AG09319 (cell line): ENCODE data around the gene DNAI2.

Source experiments
- DNase-seq: peaks from one replicate; pipeline ENCODE4 v3.0.0-alpha.2; 2010; ENCODE audit warnings: low read depth; ENCODE audit errors: extremely low read depth
- TF ChIP-seq, protein P1 (sequence below): IDR thresholded peaks from 2 replicates; pipeline ENCODE4 v1.5.1; 2011; ENCODE audit warnings: low read depth, mild to moderate bottlenecking, inconsistent platforms, low read length, moderate library complexity

DNAI2 gene

DNA sequence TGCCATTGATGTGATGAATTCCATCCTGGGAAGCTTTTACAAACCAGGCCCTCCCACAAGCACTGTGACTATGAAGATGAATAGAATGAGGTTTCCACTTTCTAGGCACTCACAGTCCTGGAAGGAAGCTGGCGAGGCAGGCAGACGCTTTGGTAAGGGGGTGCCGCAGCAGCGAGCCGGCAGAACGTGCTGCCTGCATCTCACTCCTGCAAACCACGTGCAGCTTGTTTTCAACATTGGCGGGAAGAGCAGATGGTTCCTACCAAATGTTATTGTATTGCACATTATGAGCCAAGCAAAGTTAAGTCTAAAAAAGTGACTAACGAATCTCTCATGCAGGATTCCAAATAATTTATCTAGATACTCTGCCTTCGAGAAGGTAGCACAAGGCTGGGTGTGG is 3.7 kb upstream of the DNAI2 start:
- TF ChIP-seq, protein P1, sequence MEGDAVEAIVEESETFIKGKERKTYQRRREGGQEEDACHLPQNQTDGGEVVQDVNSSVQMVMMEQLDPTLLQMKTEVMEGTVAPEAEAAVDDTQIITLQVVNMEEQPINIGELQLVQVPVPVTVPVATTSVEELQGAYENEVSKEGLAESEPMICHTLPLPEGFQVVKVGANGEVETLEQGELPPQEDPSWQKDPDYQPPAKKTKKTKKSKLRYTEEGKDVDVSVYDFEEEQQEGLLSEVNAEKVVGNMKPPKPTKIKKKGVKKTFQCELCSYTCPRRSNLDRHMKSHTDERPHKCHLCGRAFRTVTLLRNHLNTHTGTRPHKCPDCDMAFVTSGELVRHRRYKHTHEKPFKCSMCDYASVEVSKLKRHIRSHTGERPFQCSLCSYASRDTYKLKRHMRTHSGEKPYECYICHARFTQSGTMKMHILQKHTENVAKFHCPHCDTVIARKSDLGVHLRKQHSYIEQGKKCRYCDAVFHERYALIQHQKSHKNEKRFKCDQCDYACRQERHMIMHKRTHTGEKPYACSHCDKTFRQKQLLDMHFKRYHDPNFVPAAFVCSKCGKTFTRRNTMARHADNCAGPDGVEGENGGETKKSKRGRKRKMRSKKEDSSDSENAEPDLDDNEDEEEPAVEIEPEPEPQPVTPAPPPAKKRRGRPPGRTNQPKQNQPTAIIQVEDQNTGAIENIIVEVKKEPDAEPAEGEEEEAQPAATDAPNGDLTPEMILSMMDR: no peak
- no peak for DNase-seq

DNA sequence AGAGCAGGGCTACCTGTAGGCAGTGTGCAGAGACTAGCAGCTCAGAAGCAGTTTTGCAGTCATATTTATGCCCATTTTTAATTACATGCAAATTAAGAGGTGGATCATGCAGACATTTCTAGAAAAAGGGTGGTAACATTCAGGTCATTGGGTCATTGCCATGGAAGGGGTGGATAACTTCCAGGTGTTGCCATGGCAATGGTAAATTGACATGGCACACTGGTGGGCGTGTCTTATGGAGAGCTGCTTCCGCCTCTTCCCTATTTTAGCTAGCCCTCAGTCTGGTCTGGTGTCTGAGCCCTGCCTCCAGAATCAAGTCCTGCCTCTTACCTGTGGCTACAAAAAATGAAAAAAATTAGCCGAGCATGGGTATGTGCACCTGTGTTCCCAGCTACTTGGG is 2.8 kb upstream of the DNAI2 start:
- DNase-seq: no peak
- TF ChIP-seq, protein P1: no peak

DNA sequence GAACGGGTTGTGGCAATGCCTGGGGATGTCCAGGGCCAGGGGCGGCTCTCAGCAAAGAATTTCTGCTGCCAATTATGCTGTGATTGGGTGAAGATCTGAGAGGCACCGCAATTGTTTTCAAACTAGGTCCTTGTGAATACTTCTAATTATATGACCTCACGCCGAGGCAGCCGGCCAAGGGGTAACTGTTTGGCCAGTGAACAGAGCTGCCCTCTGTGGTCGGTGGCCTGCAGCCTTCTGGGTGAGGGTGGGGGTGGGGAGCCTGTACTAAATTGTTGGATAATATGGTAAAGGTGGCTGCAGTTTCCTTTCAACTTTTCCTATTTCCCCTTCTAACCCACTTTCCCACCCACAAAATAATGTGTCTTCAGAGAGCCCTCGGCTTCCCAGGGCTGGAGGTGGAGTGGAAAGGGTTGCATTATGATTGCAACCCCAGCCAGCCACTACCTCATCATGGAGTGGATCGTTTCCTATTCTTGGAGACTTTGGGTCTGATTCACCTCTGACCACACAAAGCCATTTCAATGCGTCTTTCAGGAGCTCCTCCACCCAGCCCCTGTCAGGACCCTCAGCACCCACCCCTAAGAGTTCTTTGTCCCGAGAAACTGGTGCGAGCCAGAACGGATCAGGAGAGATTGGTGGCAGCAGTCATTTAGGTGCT is 2.0 kb upstream of the DNAI2 start:
- DNase-seq: no peak
- TF ChIP-seq, protein P1: no peak

DNA sequence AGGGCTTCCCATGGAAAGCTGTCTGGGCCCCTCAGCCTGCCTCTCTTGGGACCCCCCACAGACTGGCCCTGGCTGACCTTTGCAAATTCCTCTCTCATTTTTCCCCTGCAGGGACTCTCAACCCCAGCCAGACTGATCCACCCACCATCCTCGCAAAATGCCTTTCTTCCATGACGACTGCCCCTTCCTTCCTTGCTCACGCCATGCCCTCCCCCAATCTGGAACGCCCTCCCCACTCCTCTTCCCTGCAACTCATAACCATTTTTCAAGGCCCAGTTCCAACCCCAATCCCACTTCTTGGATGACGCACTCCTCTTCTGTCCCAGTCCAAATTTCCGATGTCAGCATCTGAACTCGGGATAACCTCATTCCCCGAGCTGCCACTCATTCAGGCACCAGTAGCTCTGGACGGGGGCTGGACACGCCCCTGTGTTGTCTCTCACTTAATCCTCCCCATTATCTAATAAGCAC is 1.3 kb upstream of the DNAI2 start:
- TF ChIP-seq, protein P1: no peak
- no peak for DNase-seq

DNA sequence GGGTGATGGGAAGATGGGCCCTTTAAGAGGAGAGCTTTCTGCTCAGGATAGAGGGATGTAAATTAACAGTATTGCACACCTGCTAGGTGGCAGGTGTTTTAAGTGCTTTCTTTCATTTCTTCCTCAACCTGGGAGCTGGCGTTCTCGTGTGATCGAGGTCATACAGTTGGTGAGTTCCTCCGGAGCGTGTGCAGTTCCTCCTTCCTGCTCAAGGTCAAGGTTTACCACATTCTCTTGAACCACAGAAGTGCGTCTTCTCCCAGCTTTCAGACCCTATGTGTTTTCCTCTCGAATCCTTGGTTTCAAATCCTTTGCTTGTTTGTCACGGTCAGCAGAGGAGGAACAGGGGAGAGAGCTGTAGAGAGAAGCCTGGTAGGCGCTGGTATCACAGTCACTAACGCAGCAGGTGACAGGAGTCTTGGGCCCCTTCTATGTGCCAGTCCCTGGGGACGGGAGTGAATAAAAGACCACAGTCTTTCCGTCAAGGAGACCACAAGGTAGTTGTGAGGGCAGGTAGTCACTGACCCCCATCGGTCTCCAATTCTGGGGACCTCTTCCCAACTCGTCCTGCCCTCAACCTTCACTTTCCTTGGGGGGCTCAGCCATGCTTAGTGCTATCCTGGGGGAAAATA is 791 bp downstream of the DNAI2 start:
- no peak for DNase-seq
- TF ChIP-seq, protein P1: no peak

DNA sequence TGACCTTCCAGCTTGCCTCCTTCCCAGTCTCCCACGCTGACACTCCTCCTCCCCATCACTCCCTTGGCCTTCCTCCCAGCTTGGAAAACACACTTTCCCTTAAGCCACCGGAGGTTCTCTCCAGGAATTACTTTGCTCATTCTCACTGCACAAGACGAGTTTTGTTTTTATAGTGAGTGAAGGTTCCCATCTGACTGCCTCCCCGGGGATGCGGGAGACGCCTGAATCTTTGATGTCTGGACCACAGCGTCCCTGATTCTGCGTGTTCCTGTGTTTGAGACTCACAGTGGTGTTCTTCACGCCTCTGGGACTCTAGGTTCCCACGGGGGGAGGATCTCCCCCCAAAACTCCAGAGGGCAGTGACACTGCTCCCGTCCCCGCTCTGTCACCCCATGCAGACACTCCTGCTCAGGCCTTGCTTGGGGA is 2.0 kb downstream of the DNAI2 start:
- TF ChIP-seq, protein P1: no peak
- no peak for DNase-seq

DNA sequence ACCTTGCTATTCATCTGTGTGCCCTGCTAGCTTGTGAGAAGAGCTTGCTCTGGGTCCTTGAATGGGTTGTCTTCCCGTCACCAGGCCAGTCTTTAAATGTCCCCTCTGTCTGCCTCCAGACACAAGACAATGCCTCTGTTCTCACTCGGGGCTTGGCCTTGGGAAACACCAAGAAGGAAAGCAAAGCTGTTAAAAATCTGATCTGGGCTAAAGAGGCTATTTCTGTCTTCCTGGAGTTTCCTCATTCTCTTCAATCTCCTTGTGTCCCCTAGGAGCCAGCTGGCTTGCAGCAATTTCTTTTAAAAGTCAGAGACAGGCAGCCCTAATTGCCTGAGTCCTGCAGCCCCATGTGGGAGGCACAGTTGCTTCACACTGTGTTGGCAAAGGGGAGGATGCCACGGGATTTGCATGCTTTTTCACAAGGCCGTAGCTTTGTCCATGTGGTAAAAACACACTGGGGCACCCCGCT is 2.5 kb downstream of the DNAI2 start:
- TF ChIP-seq, protein P1: no peak
- no peak for DNase-seq
